SH-SY5Y (cell line): ENCODE data around the gene KCNIP4.

Experiments
- GATA2 ChIP-seq: IDR thresholded peaks from 2 replicates; pipeline ENCODE4 v1.6.1; 2011; ENCODE audit warnings: mild to moderate bottlenecking, low read depth, low read length
- GATA3 ChIP-seq: IDR thresholded peaks from 2 replicates; pipeline ENCODE4 v1.6.1; 2011; ENCODE audit warnings: low read depth, mild to moderate bottlenecking, low read length, moderate library complexity

GRCh38 chr4:20761826-20762225, 1186.7 kb downstream of the KCNIP4 start:
- TF ChIP-seq GATA2: no peak
- TF ChIP-seq GATA3: no peak
